Stimulated activated CD4-positive, alpha-beta T cell treated with anti-CD3 and anti-CD28 coated beads, Interleukin-1b, Interleukin-23, amount 100 ng/mL, for 1 hour (primary cell): Measurements from ENCODE around the gene PSKH1.
"Not testable (repeated sequence)": the region's sequence is repeated elsewhere in the genome, so short reads cannot be mapped to it uniquely, and the experiment has no call there.

ENCODE experiments used
- DNase-seq, 2 donors: peaks; one replicate each; pipeline ENCODE4 v3.0.0-alpha.2; 2020; ENCODE audit warnings: low read depth in 2 of 2

Gene PSKH1

GRCh38 chr16:67924140-67924906 is 31.3 kb downstream of the PSKH1 start:
- DNase-seq, result no peak

- DNase-seq, result no peak
Observed at GRCh38 chr16:67926181-67926750, 33.2 kb downstream of the PSKH1 start.

- no peak for DNase-seq
Observed at GRCh38 chr16:67927131-67927941, 34.3 kb downstream of the PSKH1 start.

GRCh38 chr16:67928147-67928546 is 35.1 kb downstream of the PSKH1 start:
- DNase-seq, result no peak

GRCh38 chr16:67928561-67929364 is 35.7 kb downstream of the PSKH1 start:
- DNase-seq, result peak; percentile 41 to 63

- no peak for DNase-seq
Observed at GRCh38 chr16:67930191-67930590, 37.1 kb downstream of the PSKH1 start.

- DNase-seq, result no peak
Observed at GRCh38 chr16:67930678-67931211, 37.7 kb downstream of the PSKH1 start.

- no peak for DNase-seq
Observed at GRCh38 chr16:67931712-67932461, 38.8 kb downstream of the PSKH1 start, which contains the start of gene CTRL. TSS of gene CTRL (minus strand) at chr16:67931862. CDS start at chr16:67931852, 10 bp downstream.

GRCh38 chr16:67932462-67932840 is 39.4 kb downstream of the PSKH1 start:
- no peak for DNase-seq

- no peak for DNase-seq
Observed at GRCh38 chr16:67933805-67934204, 40.8 kb downstream of the PSKH1 start.

GRCh38 chr16:67934306-67935100 is 41.4 kb downstream of the PSKH1 start:
- DNase-seq, result no peak

- DNase-seq, result no peak
Observed at GRCh38 chr16:67935101-67935401, 42.0 kb downstream of the PSKH1 start.

- DNase-seq, result peak; percentile 86
Observed at GRCh38 chr16:67935402-67936123, 42.5 kb downstream of the PSKH1 start.

- DNase-seq, result peak in 1 of 2 donors; percentile 42
Observed at GRCh38 chr16:67936124-67936879, 43.2 kb downstream of the PSKH1 start, which contains the start of gene PSMB10. TSS of gene PSMB10 (minus strand) at chr16:67936850. CDS start at chr16:67936749, 101 bp downstream.

GRCh38 chr16:67936880-67937605 is 44.0 kb downstream of the PSKH1 start:
- peak in 1 of 2 donors; percentile 35 for DNase-seq

GRCh38 chr16:67937713-67938112 is 44.7 kb downstream of the PSKH1 start:
- not testable (repeated sequence) for DNase-seq

- DNase-seq, result peak in 1 of 2 donors; percentile 44
Observed at GRCh38 chr16:67939507-67940445, 46.7 kb downstream of the PSKH1 start.
